Brain microvascular endothelial cell (primary cell): ENCODE measurements around the gene AHSG.

Experiments
- DNase-seq: peaks from one replicate; pipeline ENCODE4 v3.0.0-alpha.2; 2020
- H3K27ac ChIP-seq: fragments of 250-450 bp; sonication (Bioruptor Pico); 2 replicates; pipeline ENCODE4 v1.5.1; 2020; ENCODE audit warnings: mild to moderate bottlenecking, moderate library complexity
- H3K27me3 ChIP-seq: fragments of 250-450 bp; sonication (Bioruptor Pico); replicated peaks from 2 replicates; pipeline ENCODE4 v1.5.1; 2020; ENCODE audit warnings: mild to moderate bottlenecking
- H3K36me3 ChIP-seq: fragments of 250-450 bp; sonication (Bioruptor Pico); replicated peaks from 2 replicates; pipeline ENCODE4 v1.5.1; 2020; ENCODE audit warnings: mild to moderate bottlenecking
- H3K4me3 ChIP-seq: 2 replicates; pipeline ENCODE4 v1.5.1; 2011; ENCODE audit warnings: low read depth, mild to moderate bottlenecking, control low read depth, low read length, moderate library complexity
- CTCF ChIP-seq: IDR thresholded peaks from 2 replicates; pipeline ENCODE4 v1.5.1; 2011; ENCODE audit warnings: low read depth, mild to moderate bottlenecking, moderate library complexity, low read length, control low read depth, inconsistent platforms; ENCODE audit errors: missing control alignments
- in situ Hi-C: cut with HindIII; loops from 2 replicates; pipeline ENCODE4 v1.10.0; 2017; ENCODE audit warnings: low sequenced_read_pairs, low pct_ligation_motif_present

The AHSG gene

GRCh38 chr3:186600896-186601295, 12.0 kb upstream of the AHSG start:
- no peak for DNase-seq
- Histone ChIP-seq H3K36me3 (no peaks in the 10 kb centered on the region), H3K27ac (no peak overlapping the region), H3K27me3 (no peaks in the 10 kb centered on the region), H3K4me3 (no peak overlapping the region)
- TF ChIP-seq CTCF: no peak
- in situ Hi-C loops: loop anchor here (25.0 kb wide), 1 partner anchor 211 kb away; the partner anchor contains the start of gene RFC4

DNA sequence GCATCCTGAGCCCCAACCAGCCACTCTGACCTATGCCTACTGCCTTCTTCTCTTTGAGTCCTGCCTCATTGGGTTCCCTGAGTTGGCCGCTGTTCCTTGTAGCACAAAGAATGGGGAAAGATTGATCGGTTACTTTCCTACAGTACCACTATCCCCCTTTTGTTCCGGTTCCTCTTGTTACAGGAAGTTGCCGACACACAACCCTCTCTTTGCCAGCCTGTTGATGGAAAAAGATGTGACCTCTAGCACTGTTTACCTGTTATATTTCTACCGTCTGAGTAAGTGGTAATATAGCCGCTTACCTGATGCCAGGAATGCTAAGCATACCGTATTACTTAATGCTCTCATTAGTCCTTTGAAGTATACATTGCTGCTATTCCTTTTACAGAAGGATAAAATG, 9.7 kb upstream of the AHSG start:
- no peaks in the 10 kb centered on the region for H3K27me3 ChIP-seq
- TF ChIP-seq CTCF: no peak

DNA sequence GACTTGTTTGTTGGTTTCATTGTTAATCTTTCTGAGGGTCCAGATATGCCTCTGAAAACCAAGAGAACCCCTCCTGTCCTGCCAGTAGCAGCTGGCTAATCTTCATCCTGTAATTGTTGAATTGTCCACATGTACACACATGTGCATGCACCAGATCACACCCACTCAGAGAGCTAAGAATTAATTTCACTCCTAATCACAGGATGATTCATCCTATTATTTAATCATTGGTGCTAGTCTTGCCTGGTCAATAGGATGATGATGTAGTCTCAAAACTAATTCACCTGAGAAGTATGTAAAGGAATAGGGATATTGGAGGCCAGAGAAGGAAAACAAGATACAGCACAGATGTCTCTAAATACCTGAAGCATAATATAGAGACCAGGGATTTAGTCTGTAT, 7.8 kb upstream of the AHSG start:
- Histone ChIP-seq H3K27me3 (no peaks in the 10 kb centered on the region), H3K36me3 (no peaks in the 10 kb centered on the region), H3K27ac (no peak overlapping the region), H3K4me3 (no peak overlapping the region)
- DNase-seq: no peak
- TF ChIP-seq CTCF: no peak
- in situ Hi-C loops: loop anchor here (25.0 kb wide), 1 partner anchor 207 kb away; the partner anchor contains the start of gene RFC4

More for the DNA sequence above, 9.7 kb upstream of the AHSG start:
- H3K4me3 ChIP-seq: no peak overlapping the region
- DNase-seq: no peak
- no peak overlapping the region for H3K27ac ChIP-seq
- in situ Hi-C loops: loop anchor here (25.0 kb wide), 1 partner anchor 209 kb away; the partner anchor contains the start of gene RFC4
- no peaks in the 10 kb centered on the region for H3K36me3 ChIP-seq

- no peak for DNase-seq
- H3K27ac ChIP-seq: no peak overlapping the region
- in situ Hi-C loops: loop anchor here (25.0 kb wide), 1 partner anchor 206 kb away; the partner anchor contains the start of gene RFC4
- H3K27me3 ChIP-seq: no peaks in the 10 kb centered on the region
- no peak overlapping the region for H3K4me3 ChIP-seq
- no peaks in the 10 kb centered on the region for H3K36me3 ChIP-seq
- no peak for TF ChIP-seq CTCF
Measured at GRCh38 chr3:186605561-186606545, 7.0 kb upstream of the AHSG start.

DNA sequence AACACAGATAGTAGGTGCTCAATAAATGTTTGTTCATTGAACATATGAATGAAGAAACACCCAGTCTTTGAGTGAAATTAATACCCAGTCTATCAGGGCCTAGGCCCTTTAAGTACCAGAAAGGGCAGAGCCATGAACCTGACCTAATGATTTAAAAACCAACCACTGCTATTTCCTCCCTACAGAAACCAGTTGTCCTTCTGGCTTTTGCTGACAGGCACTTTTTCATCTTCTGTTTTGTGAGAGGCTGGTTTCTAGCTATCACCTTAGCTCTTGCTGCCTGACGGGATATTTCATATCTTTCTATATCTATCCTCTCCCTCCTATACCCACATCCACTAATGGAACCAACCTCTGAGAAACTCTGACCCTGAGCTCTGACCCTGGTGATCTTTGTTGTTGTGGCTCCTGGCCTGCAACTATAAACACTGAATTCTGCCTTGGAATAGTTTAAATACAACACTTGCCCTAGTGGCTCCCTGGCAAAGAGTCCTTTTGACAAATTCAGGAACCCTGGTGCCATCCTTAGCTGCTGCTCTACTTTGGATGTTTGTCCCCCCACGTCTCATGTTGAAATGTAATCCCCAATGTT, 4.1 kb upstream of the AHSG start:
- in situ Hi-C loops: loop anchor here (25.0 kb wide), 1 partner anchor 204 kb away; the partner anchor contains the start of gene RFC4
- no peak for TF ChIP-seq CTCF
- no peaks in the 10 kb centered on the region for H3K27me3 ChIP-seq
- H3K36me3 ChIP-seq: no peaks in the 10 kb centered on the region
- no peak for DNase-seq
- no peak overlapping the region for H3K4me3 ChIP-seq
- H3K27ac ChIP-seq: no peak overlapping the region
